ENCODE data around the gene BRAT1. TPM values are rescaled to one million over a fixed set of nuclear protein-coding genes. Genes with fewer than 3 reads are reported as not detected.
A peak's percentile ranks its signal among the peaks of the same experiment; 100 is the strongest.

BRAT1 gene
- total RNA-seq, 2 donors from 2014 or later, result 42.1 to 42.7 TPM

DNA sequence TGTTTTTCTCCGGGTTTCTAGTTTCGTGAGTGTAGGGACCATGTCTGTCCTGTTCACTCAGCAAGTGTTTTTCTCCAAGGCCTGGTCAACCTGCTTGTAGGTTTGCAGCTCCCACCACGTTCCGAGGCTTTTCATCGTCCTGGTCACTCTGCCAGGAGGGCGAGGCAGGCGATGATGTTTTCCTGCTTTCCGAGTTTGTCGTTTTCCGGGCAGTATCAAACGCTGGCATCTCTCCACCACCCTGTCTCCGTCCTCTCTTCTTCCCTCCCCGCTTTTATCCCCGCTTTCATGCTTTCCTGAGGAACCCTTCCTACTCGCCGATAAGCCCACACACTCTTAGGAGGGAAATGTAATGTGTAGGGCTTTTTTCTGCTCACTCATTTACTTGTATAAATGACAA lies 14.7 kb upstream of the BRAT1 start:
- no peak overlapping the region for H3K4me3 ChIP-seq (ENCODE audit: low read length)
- H3K9me3 Mint-ChIP-seq, result no peaks in the 10 kb centered on the region
- no peak overlapping the region for H3K27ac ChIP-seq (ENCODE audit: low read depth, low read length)
- TF ChIP-seq CTCF (conservative IDR thresholded peaks at IDR 0.05), result no peak
- no peak overlapping the region for H3K4me3 Mint-ChIP-seq
- peaks cover 25% of the 10 kb centered on the region for H3K4me1 Mint-ChIP-seq
- H3K36me3 Mint-ChIP-seq (ENCODE audit: low read depth), result peaks cover 15% of the 10 kb centered on the region
- DNase-seq, result no peak
- no peak overlapping the region for H3K9ac ChIP-seq (ENCODE audit: extremely low read depth, low read length, poor library complexity, severe bottlenecking)
- H3K27ac Mint-ChIP-seq, result no peak overlapping the region
- peaks cover 26% of the 10 kb centered on the region for H3K4me1 ChIP-seq (ENCODE audit: control insufficient read depth, insufficient read depth, low read length)
- H3K9me3 ChIP-seq (ENCODE audit: control insufficient read depth, low read length), result no peaks in the 10 kb centered on the region
- WGBS, 2 experiments (ENCODE audit: insufficient coverage in 1 of 2, insufficient read length in 1 of 2), result 95 to 98% methylated on average over 12 to 14 of the region's 16 CpGs
- H3K36me3 ChIP-seq (ENCODE audit: control insufficient read depth, insufficient read depth, low read length), result peaks cover 12% of the 10 kb centered on the region
- H3K27me3 Mint-ChIP-seq (ENCODE audit: insufficient read depth), result no peaks in the 10 kb centered on the region
- H3K27me3 ChIP-seq (ENCODE audit: control insufficient read depth, insufficient read depth, low read length, poor library complexity, severe bottlenecking), result no peaks in the 10 kb centered on the region

- no peaks in the 10 kb centered on the region for H3K27me3 ChIP-seq (ENCODE audit: control insufficient read depth, insufficient read depth, low read length, poor library complexity, severe bottlenecking)
- no peak for TF ChIP-seq CTCF (conservative IDR thresholded peaks at IDR 0.05)
- Mint-ChIP-seq H3K4me1 (peaks cover 25% of the 10 kb centered on the region), H3K27ac (no peak overlapping the region), H3K4me3 (no peak overlapping the region), H3K9me3 (no peaks in the 10 kb centered on the region), H3K36me3 (ENCODE audit: low read depth) (peaks cover 15% of the 10 kb centered on the region), H3K27me3 (ENCODE audit: insufficient read depth) (no peaks in the 10 kb centered on the region)
- H3K4me1 ChIP-seq (ENCODE audit: control insufficient read depth, insufficient read depth, low read length), result peaks cover 26% of the 10 kb centered on the region
- no peak overlapping the region for H3K4me3 ChIP-seq (ENCODE audit: low read length)
- no peak for DNase-seq
- 95 to 96% methylated on average over 8 to 14 of the region's 14 CpGs for WGBS, 2 experiments (ENCODE audit: insufficient coverage in 1 of 2, insufficient read length in 1 of 2)
- no peak overlapping the region for H3K9ac ChIP-seq (ENCODE audit: extremely low read depth, low read length, poor library complexity, severe bottlenecking)
- H3K27ac ChIP-seq (ENCODE audit: low read depth, low read length), result no peak overlapping the region
- no peaks in the 10 kb centered on the region for H3K9me3 ChIP-seq (ENCODE audit: control insufficient read depth, low read length)
- peaks cover 12% of the 10 kb centered on the region for H3K36me3 ChIP-seq (ENCODE audit: control insufficient read depth, insufficient read depth, low read length)
Measured at GRCh38 chr7:2569421-2569820, 14.1 kb upstream of the BRAT1 start.

DNA sequence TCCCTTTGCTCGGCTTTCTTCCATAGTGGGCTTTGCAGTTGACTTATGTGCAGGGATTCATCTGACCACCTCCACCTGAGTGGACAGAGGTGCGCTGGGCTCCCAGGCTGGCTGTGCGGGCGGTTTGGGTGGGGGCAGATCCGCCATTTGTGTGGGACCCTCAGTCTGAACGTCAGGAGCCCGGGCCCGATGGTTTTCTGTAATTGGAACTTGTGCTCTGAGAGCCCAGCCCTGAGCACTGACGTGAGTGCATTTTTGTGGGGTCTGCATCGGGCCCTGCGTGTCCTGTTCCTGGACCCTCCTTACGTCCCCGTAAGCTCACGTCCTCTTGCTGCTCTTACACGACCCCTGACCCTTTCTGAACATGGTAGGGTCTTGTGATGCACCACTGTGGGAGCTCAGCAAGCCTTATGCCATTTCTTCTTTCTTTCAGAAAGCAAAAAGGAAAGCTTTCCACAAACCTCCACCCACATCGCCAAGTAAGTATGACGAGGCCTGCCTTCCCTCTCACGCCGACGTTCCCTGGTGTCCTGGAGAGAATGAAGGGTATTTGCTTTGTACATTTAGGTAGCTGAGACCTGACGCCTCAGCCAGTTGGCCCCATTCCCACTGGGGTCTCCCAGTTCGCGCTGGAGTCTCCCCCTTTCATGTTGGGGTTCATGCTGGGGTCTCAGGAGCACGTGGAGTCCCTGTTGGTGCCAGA lies 13.3 kb upstream of the BRAT1 start:
- Mint-ChIP-seq H3K36me3 (ENCODE audit: low read depth) (peaks cover 12% of the 10 kb centered on the region), H3K27ac (peak overlapping the region; percentile 72), H3K27me3 (ENCODE audit: insufficient read depth) (no peaks in the 10 kb centered on the region), H3K4me3 (no peak overlapping the region), H3K9me3 (no peaks in the 10 kb centered on the region), H3K4me1 (peaks cover 25% of the 10 kb centered on the region)
- WGBS, 2 experiments (ENCODE audit: insufficient coverage in 1 of 2, insufficient read length in 1 of 2), result 90 to 93% methylated on average over 18 to 24 of the region's 24 CpGs
- DNase-seq, result no peak
- no peak overlapping the region for H3K9ac ChIP-seq (ENCODE audit: extremely low read depth, low read length, poor library complexity, severe bottlenecking)
- peak overlapping the region; percentile 42 for H3K27ac ChIP-seq (ENCODE audit: low read depth, low read length)
- no peaks in the 10 kb centered on the region for H3K27me3 ChIP-seq (ENCODE audit: control insufficient read depth, insufficient read depth, low read length, poor library complexity, severe bottlenecking)
- no peak for TF ChIP-seq CTCF (conservative IDR thresholded peaks at IDR 0.05)
- H3K4me1 ChIP-seq (ENCODE audit: control insufficient read depth, insufficient read depth, low read length), result peaks cover 26% of the 10 kb centered on the region
- H3K4me3 ChIP-seq (ENCODE audit: low read length), result no peak overlapping the region
- H3K9me3 ChIP-seq (ENCODE audit: control insufficient read depth, low read length), result no peaks in the 10 kb centered on the region
- H3K36me3 ChIP-seq (ENCODE audit: control insufficient read depth, insufficient read depth, low read length), result peaks cover 6% of the 10 kb centered on the region

All from endodermal cell (in vitro differentiated cells).